ENCODE results near the gene RAP1A.
A peak's percentile ranks its signal among the peaks of the same experiment; 100 is the strongest.
"Not testable (repeated sequence)": the region's sequence is repeated elsewhere in the genome, so short reads cannot be mapped to it uniquely, and the experiment has no call there.

The RAP1A gene

GRCh38 chr1:111671852-111672251, 52.3 kb downstream of the RAP1A start:
- DNase-seq: no peak

DNA sequence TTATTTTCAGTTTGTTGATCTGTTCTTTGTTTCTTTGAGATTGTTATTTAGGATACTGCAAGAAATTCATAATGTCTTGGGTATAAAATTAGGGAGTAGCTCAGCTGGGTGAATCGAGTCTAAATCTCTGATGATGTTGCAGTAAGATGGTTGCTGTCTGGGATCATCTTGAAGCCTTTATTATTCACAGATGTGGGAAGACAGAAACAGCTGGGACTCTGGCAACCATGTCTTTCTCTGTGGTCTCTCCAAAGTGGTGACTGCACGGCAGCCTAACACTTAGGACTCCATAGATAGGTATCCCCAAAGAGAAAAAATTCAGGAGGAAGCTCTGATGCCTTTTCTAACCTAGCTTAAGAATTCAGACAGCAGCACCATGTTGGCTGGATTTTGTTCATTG, 52.7 kb downstream of the RAP1A start:
- no peak for DNase-seq

- no peak for DNase-seq
These were observed 58.0 kb downstream of the RAP1A start for GRCh38 chr1:111677604-111678003.

GRCh38 chr1:111679541-111679940, 60.0 kb downstream of the RAP1A start:
- no peak for DNase-seq

DNA sequence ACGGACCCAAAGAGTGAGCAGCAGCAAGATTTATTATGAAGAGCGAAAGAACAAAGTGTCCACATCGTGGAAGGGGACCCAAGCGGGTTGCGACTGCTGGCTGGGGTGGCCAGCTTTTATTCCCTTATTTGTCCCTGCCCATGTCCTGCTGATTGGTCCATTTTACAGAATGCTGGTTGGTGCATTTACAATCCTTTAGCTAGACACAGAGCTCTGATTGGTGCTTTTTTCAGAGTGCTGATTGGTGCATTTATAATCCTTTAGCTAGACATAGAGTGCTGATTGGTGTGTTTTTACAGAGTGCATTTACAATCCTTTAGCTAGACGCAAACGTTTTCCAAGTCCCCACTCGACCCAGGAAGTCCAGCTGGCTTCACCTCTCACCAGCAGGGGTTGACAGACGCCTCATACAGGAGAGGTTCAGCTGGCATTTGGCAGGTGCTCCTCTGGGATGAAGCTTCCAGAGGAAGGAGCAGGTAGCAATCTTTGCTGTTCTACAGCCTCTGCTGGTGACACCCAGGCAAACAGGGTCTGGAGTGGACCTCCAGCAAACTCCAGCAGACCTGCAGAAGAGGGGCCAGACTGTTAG, 60.7 kb downstream of the RAP1A start:
- not testable (repeated sequence) for DNase-seq

DNA sequence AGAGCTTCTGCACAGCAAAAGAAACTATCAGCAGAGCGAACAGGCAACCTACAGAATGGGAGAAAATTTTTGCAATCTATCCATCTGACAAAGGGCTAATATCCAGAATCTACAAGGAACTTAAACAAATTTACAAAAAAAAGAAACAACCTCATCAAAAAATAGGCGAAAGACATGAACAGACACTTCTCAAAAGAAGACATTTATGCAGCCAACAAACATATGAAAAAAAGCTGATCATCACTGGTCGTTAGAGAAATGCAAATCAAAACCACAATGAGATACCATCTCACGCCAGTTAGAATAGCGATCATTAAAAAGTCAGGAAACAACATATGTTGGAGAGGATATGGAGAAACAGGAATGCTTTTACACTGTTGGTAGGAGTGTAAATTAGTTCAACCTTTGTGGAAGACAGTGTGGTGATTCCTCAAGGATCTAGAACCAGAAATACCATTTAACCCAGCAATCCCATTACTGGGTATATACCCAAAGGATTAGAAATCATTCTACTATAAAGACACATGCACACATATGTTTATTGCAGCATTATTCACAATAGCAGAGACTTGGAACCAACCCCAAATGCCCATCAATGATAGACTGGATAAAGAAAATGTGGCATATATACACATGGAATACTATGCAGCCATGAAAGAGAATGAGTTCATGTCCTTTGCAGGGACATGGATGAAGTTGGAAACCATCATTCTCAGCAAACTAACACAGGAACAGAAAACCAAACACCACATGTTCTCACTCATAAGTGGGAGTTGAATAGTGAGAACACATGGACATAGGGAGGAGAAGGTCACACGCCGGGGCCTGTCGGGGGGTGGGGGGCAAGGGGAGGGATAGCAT, 65.9 kb downstream of the RAP1A start:
- not testable (repeated sequence) for DNase-seq

DNA sequence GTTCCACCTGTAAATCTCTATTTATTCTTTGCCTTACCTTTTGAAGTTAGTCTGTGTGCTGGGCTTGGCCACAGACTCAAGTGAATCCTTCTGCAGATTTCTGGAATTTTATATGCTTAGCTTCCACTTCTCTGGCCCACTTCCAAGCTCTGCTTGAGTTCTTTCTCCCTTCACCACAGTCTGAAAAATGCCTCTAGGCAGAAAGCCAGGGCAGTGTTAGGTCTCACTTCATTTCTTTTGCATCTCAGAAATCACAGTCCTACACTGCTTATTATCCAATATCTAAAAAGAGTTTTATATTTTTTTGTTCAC, 70.7 kb downstream of the RAP1A start:
- DNase-seq: peak; percentile 17

DNA sequence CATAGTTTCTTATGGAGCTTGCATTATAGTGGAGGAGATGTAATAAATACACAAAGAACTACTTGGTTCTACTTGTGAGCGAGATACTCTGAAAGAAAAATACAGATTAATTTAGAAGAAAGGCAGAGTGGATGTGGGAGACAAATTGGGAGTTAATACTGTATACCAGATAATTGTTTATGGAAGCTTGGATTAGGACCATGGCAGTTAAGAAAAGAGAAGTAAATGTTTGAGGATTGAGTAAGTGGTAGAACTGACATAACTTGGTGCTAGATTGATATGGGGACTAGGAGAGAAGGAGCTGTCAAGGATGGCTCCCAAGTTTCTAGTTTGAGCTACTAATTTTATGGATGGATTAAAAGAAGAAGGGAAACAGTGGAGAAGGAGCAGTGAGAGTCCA, 72.3 kb downstream of the RAP1A start:
- no peak for DNase-seq

GRCh38 chr1:111695801-111696200, 76.2 kb downstream of the RAP1A start:
- no peak for DNase-seq

GRCh38 chr1:111696330-111696729, 76.7 kb downstream of the RAP1A start:
- no peak for DNase-seq

DNA sequence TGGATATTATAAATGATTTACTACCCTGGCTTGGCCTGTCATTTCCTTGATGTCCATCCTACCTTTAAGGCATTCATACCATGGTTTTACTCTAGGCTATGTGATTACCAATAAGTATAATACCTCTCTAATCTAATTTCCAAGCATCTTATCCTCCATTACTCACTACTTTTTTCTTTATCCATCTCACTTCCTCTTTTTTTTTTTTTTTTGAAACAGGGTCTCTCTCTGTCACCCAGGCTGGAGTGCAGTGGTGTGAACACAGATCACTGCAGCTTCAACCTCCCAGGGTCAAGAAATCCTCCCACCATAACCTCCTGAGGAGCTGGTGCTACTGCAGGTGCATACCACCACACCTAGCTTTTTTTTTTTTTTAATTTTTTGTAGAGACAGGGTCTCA, 79.7 kb downstream of the RAP1A start:
- DNase-seq: no peak

GRCh38 chr1:111702504-111703050, 83.0 kb downstream of the RAP1A start:
- no peak for DNase-seq

GRCh38 chr1:111704240-111704639, 84.7 kb downstream of the RAP1A start:
- no peak for DNase-seq

DNA sequence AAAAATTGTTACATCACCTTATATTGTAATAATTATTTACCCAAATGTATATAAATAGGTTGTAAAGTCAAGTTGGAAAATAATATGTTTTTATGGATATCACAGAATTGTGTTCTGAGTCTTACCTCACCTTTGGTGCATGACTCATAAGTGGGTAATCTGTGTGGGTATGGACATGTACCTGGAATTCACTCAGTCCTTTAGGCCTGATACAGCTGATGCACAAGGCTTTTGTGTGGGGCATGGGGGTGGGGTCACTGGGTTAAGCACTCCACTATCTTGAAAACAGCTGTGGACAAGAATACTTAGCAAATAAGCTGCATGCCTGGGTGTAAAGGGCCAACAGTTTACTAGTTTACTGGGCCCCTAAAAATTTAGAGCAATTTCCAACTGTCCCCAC, 85.2 kb downstream of the RAP1A start:
- DNase-seq: no peak

- no peak for DNase-seq
These were observed 86.3 kb downstream of the RAP1A start for GRCh38 chr1:111705841-111706240.

- DNase-seq: no peak
These were observed 87.3 kb downstream of the RAP1A start for GRCh38 chr1:111706921-111707320.

GRCh38 chr1:111707906-111708305, 88.3 kb downstream of the RAP1A start:
- DNase-seq: no peak

DNA sequence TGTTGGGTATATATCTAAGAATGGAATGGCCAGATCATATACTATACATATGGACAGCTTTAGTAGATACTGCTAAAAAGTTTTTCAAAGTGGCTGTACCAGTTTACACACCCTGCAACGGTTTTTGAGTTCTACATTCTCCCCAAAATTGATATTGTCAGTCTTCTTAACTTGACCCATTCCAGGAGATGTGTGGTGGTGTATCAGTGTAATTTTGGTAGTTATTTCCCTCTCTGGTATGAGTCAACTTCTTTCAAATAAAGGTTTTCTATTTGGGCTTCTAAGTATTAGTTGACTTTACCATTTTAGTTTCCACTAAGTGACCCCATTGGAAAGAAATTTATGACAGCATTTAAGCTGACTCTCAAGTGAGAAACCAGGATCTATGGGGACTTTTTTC, 90.4 kb downstream of the RAP1A start:
- DNase-seq: no peak

DNA sequence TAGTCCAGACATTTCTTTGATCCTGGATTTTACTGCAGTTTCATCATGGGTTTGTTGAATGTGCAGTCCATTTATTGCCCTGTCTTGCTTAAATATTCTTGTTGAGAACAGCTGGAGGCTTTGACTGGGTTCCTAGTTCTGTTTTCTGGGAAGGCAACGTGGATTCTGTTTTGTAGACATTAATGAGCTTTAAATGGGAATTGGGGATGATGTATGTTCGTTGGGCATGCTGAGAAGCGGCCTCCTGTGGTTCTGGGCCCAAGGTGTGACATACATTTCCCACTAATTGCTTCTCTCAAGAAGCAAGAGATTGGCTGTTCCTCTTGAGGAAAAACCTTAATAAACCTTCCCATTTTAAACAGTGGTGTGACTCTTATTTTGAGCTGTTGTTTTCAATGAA, 96.7 kb downstream of the RAP1A start:
- DNase-seq: no peak

DNA sequence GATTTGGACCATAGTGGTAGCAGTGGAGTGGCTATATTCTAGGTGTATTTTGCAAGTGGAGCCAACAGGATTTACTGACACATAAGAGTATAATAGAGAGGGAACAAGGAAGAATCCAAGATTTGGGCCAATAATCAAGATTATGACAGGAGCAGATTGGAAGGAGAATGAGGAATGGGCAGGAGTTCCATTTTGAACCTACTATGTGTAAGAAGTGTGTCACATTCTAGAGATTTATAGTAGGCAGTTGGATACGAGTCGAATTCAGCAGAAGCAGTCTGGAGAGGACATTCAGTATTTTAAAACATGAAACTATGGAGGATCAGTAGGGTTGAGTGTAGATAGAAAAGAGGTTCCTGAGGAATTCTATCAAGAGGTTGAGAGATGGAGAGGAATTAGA, 97.9 kb downstream of the RAP1A start:
- DNase-seq: no peak

DNA sequence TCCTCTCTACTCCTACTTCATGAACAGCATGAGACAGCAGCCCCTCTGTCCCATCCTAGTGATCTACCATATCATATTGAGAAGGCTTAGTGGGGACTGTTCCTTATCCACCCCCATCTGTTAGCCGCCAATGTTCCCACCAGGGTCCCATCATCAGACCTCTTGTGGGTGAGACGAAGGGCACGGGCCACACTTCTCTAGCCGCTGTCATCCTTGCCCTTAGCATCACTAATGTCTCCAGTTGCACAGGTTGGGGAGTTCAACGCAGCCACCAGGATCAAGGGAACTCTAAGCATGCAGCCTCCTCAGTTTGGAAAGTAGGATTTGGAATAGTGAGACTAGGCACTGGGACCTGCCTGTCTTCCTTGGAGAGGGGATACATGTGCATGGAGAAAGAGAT, 99.5 kb downstream of the RAP1A start:
- no peak for DNase-seq

DNA sequence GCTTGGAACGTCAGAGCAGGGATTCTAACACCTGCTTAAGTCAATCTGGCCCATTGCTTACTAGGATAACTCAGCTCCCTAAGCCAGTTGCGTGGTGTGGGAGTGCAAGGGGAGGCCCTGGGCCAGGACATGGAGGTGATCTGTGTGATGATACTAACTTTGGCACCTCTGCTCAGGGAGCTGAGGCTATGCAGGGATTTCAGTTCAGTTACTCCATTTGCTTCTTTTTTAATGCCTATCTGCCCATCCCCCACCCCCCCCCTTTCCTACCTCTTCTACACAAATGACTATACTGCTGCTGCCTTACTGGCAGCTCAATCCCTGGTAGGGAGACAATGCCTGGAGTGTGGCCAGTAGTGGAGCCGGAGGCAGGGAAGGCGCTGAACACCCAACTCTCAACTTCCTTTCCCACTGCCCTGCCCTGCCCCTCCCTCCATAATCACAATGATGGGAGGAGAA, 100.1 kb downstream of the RAP1A start:
- no peak for DNase-seq

GRCh38 chr1:111720274-111720976, 100.8 kb downstream of the RAP1A start:
- DNase-seq: no peak
